Uterus (tissue), 2 donors: ENCODE data around the gene MRPL18.

Experiments
- CTCF ChIP-seq, 4 experiments: fragments of 200-600 bp in 2 of 4; fragments of 450-650 bp in 2 of 4; sonication (generic) in 2 of 4; IDR thresholded peaks; one replicate each; pipeline ENCODE4 v1.5.1; 2016 to 2019; ENCODE audit warnings: antibody characterized with exemption in 4 of 4, mild to moderate bottlenecking in 2 of 4, moderate library complexity in 1 of 4
- POLR2A ChIP-seq, 2 donors: fragments of 450-650 bp; IDR thresholded peaks; one replicate each; pipeline ENCODE4 v1.6.1; 2016; ENCODE audit warnings: antibody characterized with exemption in 2 of 2, mild to moderate bottlenecking in 1 of 2, moderate library complexity in 1 of 2

DNA sequence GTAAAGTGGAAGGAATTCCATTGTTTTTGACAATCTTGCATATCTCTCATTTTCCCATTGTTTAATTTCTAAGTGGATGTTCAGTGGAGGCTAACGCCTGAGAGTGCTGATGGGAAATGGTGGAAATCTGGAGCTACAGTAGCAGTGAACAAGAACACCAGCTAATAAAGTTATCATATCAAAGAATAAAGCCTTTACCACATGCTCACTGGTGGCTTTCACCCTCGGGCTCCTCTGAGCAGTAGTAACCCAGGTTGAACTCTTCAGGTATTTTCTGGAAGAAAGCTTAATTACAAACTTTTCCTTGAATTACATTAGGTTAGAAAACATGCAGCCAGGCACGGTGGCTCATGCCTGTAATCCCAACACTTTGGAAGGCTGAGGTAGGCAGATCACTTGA, 38.8 kb upstream of the MRPL18 start:
- no peak for TF ChIP-seq CTCF (IDR thresholded peaks at IDR 0.05)
- no peak for TF ChIP-seq POLR2A (IDR thresholded peaks at IDR 0.05)
